GM12864 (cell line): ENCODE measurements around the gene NAA40.
A peak's percentile ranks its signal among the peaks of the same experiment; 100 is the strongest.

Experiments used
- DNase-seq: peaks from one replicate; pipeline ENCODE4 v3.0.0-alpha.2; 2011; ENCODE audit warnings: low read depth
- H3K4me3 ChIP-seq: 2 replicates; pipeline ENCODE4 v1.5.1; 2011; ENCODE audit warnings: mild to moderate bottlenecking, low read depth, low read length, control low read depth
- TF ChIP-seq, protein P1 (sequence below): IDR thresholded peaks from 2 replicates; pipeline ENCODE4 v1.5.1; 2011; ENCODE audit warnings: low read depth, mild to moderate bottlenecking, moderate library complexity, low read length, control low read depth, inconsistent platforms; ENCODE audit errors: missing control alignments

Gene NAA40

DNA sequence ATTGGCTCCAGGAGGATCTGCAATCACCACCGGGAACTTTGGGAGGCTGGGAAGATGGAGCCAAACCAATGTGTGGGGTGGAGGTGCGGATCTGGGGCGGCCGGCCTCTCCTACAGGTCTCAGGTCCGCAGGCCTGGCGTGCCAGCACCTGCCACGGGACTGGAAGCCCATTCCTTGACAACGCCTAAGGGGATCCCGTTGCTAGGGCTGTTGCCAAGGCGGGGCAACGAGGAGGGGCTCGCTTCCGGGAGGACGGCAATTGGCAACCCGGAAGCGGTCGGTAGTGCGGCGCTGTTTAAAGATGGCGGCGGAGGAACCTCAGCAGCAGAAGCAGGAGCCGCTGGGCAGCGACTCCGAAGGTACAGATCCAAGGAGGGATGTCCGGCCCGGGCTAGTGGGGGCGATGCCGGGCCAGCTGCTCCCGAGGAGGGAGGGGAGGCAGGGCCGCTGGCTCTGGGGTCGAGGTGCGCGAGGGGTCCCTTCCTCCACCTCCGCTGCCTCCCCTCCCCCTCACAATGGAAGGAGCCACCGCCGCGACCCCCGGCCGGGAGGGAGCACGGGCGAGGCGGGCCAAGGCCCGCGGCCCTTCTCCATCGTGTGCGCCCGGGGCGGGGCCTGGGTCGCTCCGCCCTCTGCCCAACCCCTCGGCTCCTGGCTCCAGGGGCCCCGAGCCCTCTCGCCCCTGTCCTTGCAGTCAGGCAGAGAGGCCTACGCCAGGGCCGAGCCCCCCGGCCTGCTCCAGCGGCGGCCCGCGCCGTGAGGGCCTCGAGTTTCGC, 47.5 kb downstream of the NAA40 start, which contains the start of gene OTUB1:
Gene OTUB1, plus strand, starts transcription at position 283 of the 776 bp plus-strand sequence. Its CDS starts 19 bp downstream, at position 302.
- TF ChIP-seq, protein P1, sequence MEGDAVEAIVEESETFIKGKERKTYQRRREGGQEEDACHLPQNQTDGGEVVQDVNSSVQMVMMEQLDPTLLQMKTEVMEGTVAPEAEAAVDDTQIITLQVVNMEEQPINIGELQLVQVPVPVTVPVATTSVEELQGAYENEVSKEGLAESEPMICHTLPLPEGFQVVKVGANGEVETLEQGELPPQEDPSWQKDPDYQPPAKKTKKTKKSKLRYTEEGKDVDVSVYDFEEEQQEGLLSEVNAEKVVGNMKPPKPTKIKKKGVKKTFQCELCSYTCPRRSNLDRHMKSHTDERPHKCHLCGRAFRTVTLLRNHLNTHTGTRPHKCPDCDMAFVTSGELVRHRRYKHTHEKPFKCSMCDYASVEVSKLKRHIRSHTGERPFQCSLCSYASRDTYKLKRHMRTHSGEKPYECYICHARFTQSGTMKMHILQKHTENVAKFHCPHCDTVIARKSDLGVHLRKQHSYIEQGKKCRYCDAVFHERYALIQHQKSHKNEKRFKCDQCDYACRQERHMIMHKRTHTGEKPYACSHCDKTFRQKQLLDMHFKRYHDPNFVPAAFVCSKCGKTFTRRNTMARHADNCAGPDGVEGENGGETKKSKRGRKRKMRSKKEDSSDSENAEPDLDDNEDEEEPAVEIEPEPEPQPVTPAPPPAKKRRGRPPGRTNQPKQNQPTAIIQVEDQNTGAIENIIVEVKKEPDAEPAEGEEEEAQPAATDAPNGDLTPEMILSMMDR, result no peak
- peak; percentile 75 for DNase-seq

DNA sequence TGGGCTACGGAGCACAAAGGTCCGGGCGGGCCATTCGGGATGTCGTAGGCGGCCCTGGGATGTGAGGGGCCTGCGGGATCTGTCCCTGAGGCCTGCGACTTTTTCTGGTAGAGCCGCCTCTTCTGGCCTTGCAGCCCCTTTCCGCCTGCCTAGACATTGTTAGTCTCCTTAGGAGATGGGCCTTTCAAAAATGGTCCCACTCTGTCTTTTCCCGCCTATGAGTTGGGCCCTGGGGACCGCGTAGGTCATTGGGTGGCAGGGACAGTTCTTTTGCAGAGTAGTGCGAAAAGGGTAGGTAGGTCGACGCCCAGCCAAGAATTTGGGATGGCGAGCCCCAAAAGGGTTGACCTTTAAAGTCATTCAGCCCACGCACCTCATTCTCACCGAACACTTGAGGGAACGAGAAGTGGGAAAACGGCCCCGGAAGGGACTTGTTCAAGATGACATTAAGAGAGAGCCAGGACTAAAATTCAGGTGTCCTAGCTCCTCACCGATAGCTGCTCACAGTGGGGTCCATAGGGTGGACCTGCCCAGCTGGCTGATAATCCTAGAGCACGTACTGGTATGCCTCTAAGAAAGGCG, 48.2 kb downstream of the NAA40 start:
- TF ChIP-seq, protein P1, result no peak
- no peak for DNase-seq
- H3K4me3 ChIP-seq, result peak overlapping the region; percentile 91

More for the DNA sequence above, 47.5 kb downstream of the NAA40 start, which contains the start of gene OTUB1:
- H3K4me3 ChIP-seq, result peak within 1 kb of the TSS; percentile 91

DNA sequence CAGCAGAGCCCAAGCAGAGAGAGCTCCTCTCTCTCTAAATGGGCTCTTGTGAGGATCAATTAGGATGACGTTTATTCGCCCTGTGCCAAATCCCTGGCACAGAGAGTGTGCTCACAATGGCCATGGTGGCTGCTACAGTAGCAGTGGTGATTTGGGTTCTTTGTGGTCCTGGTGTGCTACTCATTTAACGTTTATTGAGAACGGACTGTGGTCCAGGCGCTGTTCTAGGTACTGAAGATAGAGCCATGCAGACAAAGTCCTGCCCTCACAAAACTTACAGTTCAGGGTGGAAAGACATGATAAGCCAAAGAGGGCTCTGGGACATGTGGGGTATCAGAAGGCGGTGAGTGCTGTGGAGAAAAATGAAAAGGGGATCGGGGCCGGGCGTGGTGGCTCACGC, 52.8 kb downstream of the NAA40 start:
- TF ChIP-seq, protein P1, result no peak
- no peak for DNase-seq
- H3K4me3 ChIP-seq, result no peak overlapping the region

DNA sequence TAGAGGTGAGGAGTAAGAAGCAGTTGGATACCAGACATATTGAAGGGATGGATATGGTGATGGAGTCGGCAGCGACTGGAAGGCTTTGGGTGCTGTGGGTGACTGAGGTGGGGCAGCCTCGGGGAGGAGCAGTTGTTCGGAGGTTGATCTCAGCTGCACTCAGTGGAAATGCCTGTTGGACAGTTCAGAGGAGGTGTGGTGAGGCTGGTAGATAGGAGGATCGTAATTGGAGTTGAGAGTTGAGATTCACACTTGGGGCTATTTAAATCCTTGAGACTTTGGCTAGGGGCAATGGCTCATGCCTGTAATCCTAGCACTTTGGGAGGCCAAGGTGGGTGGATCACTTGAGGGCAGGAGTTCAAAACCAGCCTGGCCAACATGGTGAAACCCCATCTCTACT, 54.3 kb downstream of the NAA40 start:
- no peak overlapping the region for H3K4me3 ChIP-seq
- TF ChIP-seq, protein P1, result no peak
- DNase-seq, result no peak

DNA sequence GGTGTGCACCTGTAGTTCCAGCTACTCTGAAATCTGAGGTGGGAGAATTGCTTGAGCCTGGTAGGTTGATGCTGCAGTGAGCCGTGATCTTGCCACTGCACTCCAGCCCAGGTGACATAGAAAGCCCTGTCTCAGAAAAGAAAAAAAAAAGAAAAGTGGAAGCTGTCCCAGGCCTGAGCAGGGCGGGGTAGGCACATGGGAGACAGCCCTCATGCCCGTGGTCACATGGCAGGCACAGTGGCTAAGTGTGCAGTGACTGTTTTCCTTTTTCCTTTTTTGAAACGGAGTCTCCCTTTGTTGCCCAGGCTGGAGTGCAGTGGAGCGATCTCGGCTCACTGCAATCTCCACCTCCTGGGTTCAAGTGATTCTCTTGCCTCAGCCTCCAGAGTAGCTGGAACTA, 55.2 kb downstream of the NAA40 start:
- DNase-seq, result no peak
- H3K4me3 ChIP-seq, result no peak overlapping the region
- TF ChIP-seq, protein P1, result no peak

DNA sequence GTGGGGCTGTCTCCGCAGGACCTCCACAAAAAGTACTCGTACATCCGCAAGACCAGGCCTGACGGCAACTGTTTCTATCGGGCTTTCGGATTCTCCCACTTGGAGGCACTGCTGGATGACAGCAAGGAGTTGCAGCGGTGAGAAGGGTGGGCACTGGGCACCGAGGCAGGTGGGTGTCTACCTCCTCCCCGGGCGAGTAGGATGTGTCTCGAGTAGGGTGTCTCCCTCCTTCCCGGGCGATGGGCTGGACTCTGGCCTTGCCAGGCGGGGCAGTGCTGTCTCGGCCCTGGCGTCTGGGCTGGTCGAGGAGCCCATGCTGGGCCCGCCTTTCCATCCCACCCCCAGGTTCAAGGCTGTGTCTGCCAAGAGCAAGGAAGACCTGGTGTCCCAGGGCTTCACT, 57.7 kb downstream of the NAA40 start:
- TF ChIP-seq, protein P1, result no peak
- H3K4me3 ChIP-seq, result no peak overlapping the region
- no peak for DNase-seq
